Measurements from ENCODE around the gene SEC23B.

SEC23B gene

GRCh38 chr20:18587665-18588573 lies 80.2 kb downstream of the SEC23B start, which contains the start of gene DTD1:
Gene DTD1, plus strand, starts transcription at chr20:18588054. Its CDS starts 19 bp downstream, at chr20:18588073.
- peak; percentile 70 for TF ChIP-seq CTCF (IDR thresholded peaks at IDR 0.05; ENCODE audit: control insufficient read depth, extremely low read depth, insufficient read depth)
- H3K4me3 ChIP-seq (ENCODE audit: low read depth, low read length), result peak within 1 kb of the TSS; percentile 61
- peak; percentile 58 for DNase-seq (ENCODE audit: low read depth)

- DNase-seq (ENCODE audit: low read depth), result no peak
- TF ChIP-seq CTCF (IDR thresholded peaks at IDR 0.05; ENCODE audit: control insufficient read depth, extremely low read depth, insufficient read depth), result no peak
- peak overlapping the region; percentile 61 for H3K4me3 ChIP-seq (ENCODE audit: low read depth, low read length)
Observed at GRCh38 chr20:18588574-18588933, 80.8 kb downstream of the SEC23B start.

GRCh38 chr20:18589941-18590674 lies 82.4 kb downstream of the SEC23B start:
- no peak for DNase-seq (ENCODE audit: low read depth)
- TF ChIP-seq CTCF (IDR thresholded peaks at IDR 0.05; ENCODE audit: control insufficient read depth, extremely low read depth, insufficient read depth), result no peak
- no peak overlapping the region for H3K4me3 ChIP-seq (ENCODE audit: low read depth, low read length)

GRCh38 chr20:18596270-18596669 lies 88.5 kb downstream of the SEC23B start:
- no peak for DNase-seq (ENCODE audit: low read depth)
- no peak overlapping the region for H3K4me3 ChIP-seq (ENCODE audit: low read depth, low read length)
- TF ChIP-seq CTCF (IDR thresholded peaks at IDR 0.05; ENCODE audit: control insufficient read depth, extremely low read depth, insufficient read depth), result no peak

GRCh38 chr20:18609741-18610140 lies 102.0 kb downstream of the SEC23B start:
- H3K4me3 ChIP-seq (ENCODE audit: low read depth, low read length), result no peak overlapping the region
- no peak for TF ChIP-seq CTCF (IDR thresholded peaks at IDR 0.05; ENCODE audit: control insufficient read depth, extremely low read depth, insufficient read depth)
- no peak for DNase-seq (ENCODE audit: low read depth)

Data from LNCaP clone FGC (cell line).